GM12892 (cell line): ENCODE data around the gene ZMIZ1.

ENCODE experiments used
- DNase-seq: peaks from one replicate; pipeline ENCODE4 v3.0.0; 2011; ENCODE audit not compliant: insufficient read length
- FAIRE-seq: peaks from 2 replicates; lab custom pipeline; 2011; peaks lifted over from hg19 to GRCh38; lab: Jason Lieb, UNC
- POLR2A ChIP-seq: IDR thresholded peaks from 2 replicates; pipeline ENCODE4 v1.6.1; 2011; ENCODE audit warnings: low read depth, low read length, control low read depth
- POLR2AphosphoS5 ChIP-seq: IDR thresholded peaks from 2 replicates; pipeline ENCODE4 v1.6.1; 2011; ENCODE audit warnings: low read depth, low read length, control low read depth
- TAF1 ChIP-seq: IDR thresholded peaks from 2 replicates; pipeline ENCODE4 v1.6.1; 2011; ENCODE audit warnings: low read depth, mild to moderate bottlenecking, control low read depth, low read length, borderline replicate concordance

The ZMIZ1 gene

GRCh38 chr10:79138449-79139123 is 69.8 kb downstream of the ZMIZ1 start:
- FAIRE-seq: no peak
- no peak for DNase-seq
- no peak for TF ChIP-seq POLR2A
- no peak for TF ChIP-seq TAF1
- no peak for TF ChIP-seq POLR2AphosphoS5

GRCh38 chr10:79139124-79139835 is 70.5 kb downstream of the ZMIZ1 start:
- DNase-seq (no peak), FAIRE-seq (no peak)
- TF ChIP-seq POLR2AphosphoS5 (no peak), TAF1 (no peak), POLR2A (no peak)

GRCh38 chr10:79140085-79140793 is 71.5 kb downstream of the ZMIZ1 start:
- DNase-seq (no peak), FAIRE-seq (no peak)
- TF ChIP-seq POLR2A: no peak
- TF ChIP-seq POLR2AphosphoS5: no peak
- TF ChIP-seq TAF1: no peak

- FAIRE-seq (no peak), DNase-seq (no peak)
- no peak for TF ChIP-seq TAF1
- TF ChIP-seq POLR2A: no peak
- TF ChIP-seq POLR2AphosphoS5: no peak
These were observed 72.1 kb downstream of the ZMIZ1 start for GRCh38 chr10:79140855-79141254.

GRCh38 chr10:79142064-79142491 is 73.3 kb downstream of the ZMIZ1 start:
- TF ChIP-seq TAF1 (no peak), POLR2AphosphoS5 (no peak), POLR2A (no peak)
- DNase-seq: no peak
- no peak for FAIRE-seq

GRCh38 chr10:79142522-79143309 is 74.0 kb downstream of the ZMIZ1 start:
- DNase-seq (no peak), FAIRE-seq (no peak)

GRCh38 chr10:79143879-79144278 is 75.1 kb downstream of the ZMIZ1 start:
- TF ChIP-seq POLR2A (no peak), POLR2AphosphoS5 (no peak), TAF1 (no peak)
- FAIRE-seq (no peak), DNase-seq (no peak)

More at GRCh38 chr10:79142522-79143309, 74.0 kb downstream of the ZMIZ1 start:
- TF ChIP-seq POLR2A (no peak), POLR2AphosphoS5 (no peak), TAF1 (no peak)

- no peak for FAIRE-seq
- no peak for DNase-seq
- TF ChIP-seq POLR2A: no peak
These were observed 75.8 kb downstream of the ZMIZ1 start for GRCh38 chr10:79144351-79145173.

- TF ChIP-seq TAF1 (no peak), POLR2AphosphoS5 (no peak), POLR2A (no peak)
- no peak for DNase-seq
- no peak for FAIRE-seq
These were observed 76.4 kb downstream of the ZMIZ1 start for GRCh38 chr10:79145174-79145483.
